GM23338 (cell line): Measurements from ENCODE around the gene CENPX.

Source experiments
- CREB1 ChIP-seq: fragments of 250-450 bp; sonication (Bioruptor Pico); IDR thresholded peaks from 2 replicates; pipeline ENCODE4 v1.5.0; 2020; ENCODE audit warnings: low read depth, mild to moderate bottlenecking, moderate library complexity
- EZH2 ChIP-seq: fragments of 200-600 bp; sonication (generic); IDR thresholded peaks from one replicate; pipeline ENCODE4 v1.8.0; 2017; ENCODE audit warnings: antibody characterized with exemption, mild to moderate bottlenecking, low read depth; ENCODE audit not compliant: unreplicated experiment
- EZH2phosphoT487 ChIP-seq: fragments of 200-600 bp; sonication (generic); IDR thresholded peaks from one replicate; pipeline ENCODE4 v1.8.1; 2018; ENCODE audit warnings: antibody characterized with exemption; ENCODE audit not compliant: unreplicated experiment
- JUNB ChIP-seq: IDR thresholded peaks from one replicate; pipeline ENCODE4 v1.6.1; 2016; ENCODE audit warnings: antibody characterized with exemption; ENCODE audit not compliant: unreplicated experiment
- NANOG ChIP-seq: IDR thresholded peaks from 2 replicates; pipeline ENCODE4 v1.6.1; 2016; ENCODE audit warnings: antibody characterized with exemption, borderline replicate concordance
- POLR2AphosphoS5 ChIP-seq: IDR thresholded peaks from 2 replicates; pipeline ENCODE4 v1.6.1; 2016; ENCODE audit warnings: antibody characterized with exemption, low read depth
- STAT1 ChIP-seq: IDR thresholded peaks from one replicate; pipeline ENCODE4 v1.6.1; 2016; ENCODE audit warnings: antibody characterized with exemption; ENCODE audit not compliant: unreplicated experiment
- ZNF114 ChIP-seq: fragments of 250-450 bp; sonication (Bioruptor Pico); IDR thresholded peaks from 2 replicates; pipeline ENCODE4 v1.5.0; 2020; ENCODE audit warnings: mild to moderate bottlenecking, moderate library complexity
- ZNF331 ChIP-seq: fragments of 250-450 bp; sonication (Bioruptor Pico); IDR thresholded peaks from 2 replicates; pipeline ENCODE4 v1.5.0; 2020; ENCODE audit warnings: low read depth, mild to moderate bottlenecking, moderate library complexity
- TF ChIP-seq, protein P1 (sequence below), 2 experiments: fragments of 200-600 bp in 1 of 2; sonication (generic) in 1 of 2; conservative IDR thresholded peaks; 2 replicates each; pipeline versions ENCODE4 v1.5.1 to v1.6.1; 2016 to 2017; ENCODE audit warnings: antibody characterized with exemption in 2 of 2, low read depth in 2 of 2, mild to moderate bottlenecking in 2 of 2, moderate library complexity in 1 of 2
- TF ChIP-seq, protein P2 (sequence below): IDR thresholded peaks from one replicate; pipeline ENCODE4 v1.6.1; 2018; ENCODE audit warnings: antibody characterized with exemption; ENCODE audit not compliant: unreplicated experiment
- TF ChIP-seq, protein P3 (sequence below): IDR thresholded peaks from 2 replicates; pipeline ENCODE4 v1.6.1; 2016; ENCODE audit warnings: antibody characterized with exemption

DNA sequence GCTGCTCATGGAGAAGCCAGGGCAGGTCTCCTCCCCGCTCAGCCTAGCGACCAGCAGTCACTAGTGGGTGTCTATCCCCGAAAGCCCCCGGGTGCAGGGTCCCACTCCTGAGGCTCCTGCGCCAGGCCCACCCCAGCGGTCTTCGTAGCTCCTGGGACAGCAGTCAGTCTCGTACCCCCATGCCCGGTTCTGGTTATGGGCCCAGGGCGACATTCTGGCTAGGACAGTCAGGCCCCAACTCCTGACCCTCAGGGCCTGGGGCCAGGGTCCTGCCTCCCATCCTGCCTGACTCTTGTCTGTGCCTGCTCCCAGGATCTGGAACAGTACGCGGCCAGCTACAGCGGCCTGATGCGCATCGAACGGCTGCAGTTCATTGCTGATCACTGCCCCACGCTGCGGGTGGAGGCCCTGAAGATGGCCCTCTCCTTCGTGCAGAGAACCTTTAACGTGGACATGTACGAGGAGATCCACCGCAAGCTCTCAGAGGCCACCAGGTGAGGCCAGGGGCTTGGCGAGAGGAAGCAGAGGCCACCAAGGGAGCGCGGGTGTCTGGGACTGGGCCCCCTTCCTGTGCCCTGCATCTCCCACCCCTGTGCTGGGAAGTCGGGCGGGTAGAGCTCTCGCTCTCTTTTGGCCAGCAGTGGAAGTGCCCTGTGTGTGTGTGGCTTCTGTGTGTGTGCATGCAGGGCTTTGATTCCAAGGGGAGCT lies 31.0 kb upstream of the CENPX start:
- TF ChIP-seq, protein P1, sequence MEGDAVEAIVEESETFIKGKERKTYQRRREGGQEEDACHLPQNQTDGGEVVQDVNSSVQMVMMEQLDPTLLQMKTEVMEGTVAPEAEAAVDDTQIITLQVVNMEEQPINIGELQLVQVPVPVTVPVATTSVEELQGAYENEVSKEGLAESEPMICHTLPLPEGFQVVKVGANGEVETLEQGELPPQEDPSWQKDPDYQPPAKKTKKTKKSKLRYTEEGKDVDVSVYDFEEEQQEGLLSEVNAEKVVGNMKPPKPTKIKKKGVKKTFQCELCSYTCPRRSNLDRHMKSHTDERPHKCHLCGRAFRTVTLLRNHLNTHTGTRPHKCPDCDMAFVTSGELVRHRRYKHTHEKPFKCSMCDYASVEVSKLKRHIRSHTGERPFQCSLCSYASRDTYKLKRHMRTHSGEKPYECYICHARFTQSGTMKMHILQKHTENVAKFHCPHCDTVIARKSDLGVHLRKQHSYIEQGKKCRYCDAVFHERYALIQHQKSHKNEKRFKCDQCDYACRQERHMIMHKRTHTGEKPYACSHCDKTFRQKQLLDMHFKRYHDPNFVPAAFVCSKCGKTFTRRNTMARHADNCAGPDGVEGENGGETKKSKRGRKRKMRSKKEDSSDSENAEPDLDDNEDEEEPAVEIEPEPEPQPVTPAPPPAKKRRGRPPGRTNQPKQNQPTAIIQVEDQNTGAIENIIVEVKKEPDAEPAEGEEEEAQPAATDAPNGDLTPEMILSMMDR (conservative IDR thresholded peaks at IDR 0.05; ENCODE audit: low read depth in 2 of 2): no peak
- no peak for TF ChIP-seq EZH2
- TF ChIP-seq POLR2AphosphoS5: no peak
- no peak for TF ChIP-seq EZH2phosphoT487
- TF ChIP-seq CREB1 (CRISPR knock-in tag): no peak
- TF ChIP-seq, protein P2, sequence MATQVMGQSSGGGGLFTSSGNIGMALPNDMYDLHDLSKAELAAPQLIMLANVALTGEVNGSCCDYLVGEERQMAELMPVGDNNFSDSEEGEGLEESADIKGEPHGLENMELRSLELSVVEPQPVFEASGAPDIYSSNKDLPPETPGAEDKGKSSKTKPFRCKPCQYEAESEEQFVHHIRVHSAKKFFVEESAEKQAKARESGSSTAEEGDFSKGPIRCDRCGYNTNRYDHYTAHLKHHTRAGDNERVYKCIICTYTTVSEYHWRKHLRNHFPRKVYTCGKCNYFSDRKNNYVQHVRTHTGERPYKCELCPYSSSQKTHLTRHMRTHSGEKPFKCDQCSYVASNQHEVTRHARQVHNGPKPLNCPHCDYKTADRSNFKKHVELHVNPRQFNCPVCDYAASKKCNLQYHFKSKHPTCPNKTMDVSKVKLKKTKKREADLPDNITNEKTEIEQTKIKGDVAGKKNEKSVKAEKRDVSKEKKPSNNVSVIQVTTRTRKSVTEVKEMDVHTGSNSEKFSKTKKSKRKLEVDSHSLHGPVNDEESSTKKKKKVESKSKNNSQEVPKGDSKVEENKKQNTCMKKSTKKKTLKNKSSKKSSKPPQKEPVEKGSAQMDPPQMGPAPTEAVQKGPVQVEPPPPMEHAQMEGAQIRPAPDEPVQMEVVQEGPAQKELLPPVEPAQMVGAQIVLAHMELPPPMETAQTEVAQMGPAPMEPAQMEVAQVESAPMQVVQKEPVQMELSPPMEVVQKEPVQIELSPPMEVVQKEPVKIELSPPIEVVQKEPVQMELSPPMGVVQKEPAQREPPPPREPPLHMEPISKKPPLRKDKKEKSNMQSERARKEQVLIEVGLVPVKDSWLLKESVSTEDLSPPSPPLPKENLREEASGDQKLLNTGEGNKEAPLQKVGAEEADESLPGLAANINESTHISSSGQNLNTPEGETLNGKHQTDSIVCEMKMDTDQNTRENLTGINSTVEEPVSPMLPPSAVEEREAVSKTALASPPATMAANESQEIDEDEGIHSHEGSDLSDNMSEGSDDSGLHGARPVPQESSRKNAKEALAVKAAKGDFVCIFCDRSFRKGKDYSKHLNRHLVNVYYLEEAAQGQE: no peak
- no peak for TF ChIP-seq ZNF331
- no peak for TF ChIP-seq NANOG
- TF ChIP-seq STAT1: no peak
- TF ChIP-seq, protein P3, sequence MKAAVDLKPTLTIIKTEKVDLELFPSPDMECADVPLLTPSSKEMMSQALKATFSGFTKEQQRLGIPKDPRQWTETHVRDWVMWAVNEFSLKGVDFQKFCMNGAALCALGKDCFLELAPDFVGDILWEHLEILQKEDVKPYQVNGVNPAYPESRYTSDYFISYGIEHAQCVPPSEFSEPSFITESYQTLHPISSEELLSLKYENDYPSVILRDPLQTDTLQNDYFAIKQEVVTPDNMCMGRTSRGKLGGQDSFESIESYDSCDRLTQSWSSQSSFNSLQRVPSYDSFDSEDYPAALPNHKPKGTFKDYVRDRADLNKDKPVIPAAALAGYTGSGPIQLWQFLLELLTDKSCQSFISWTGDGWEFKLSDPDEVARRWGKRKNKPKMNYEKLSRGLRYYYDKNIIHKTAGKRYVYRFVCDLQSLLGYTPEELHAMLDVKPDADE: no peak
- TF ChIP-seq JUNB: no peak
- no peak for TF ChIP-seq ZNF114 (CRISPR knock-in tag)
